Measurements from ENCODE around the gene BSND.
"Not testable (repeated sequence)": the region's sequence is repeated elsewhere in the genome, so short reads cannot be mapped to it uniquely, and the experiment has no call there.

BSND gene

DNA sequence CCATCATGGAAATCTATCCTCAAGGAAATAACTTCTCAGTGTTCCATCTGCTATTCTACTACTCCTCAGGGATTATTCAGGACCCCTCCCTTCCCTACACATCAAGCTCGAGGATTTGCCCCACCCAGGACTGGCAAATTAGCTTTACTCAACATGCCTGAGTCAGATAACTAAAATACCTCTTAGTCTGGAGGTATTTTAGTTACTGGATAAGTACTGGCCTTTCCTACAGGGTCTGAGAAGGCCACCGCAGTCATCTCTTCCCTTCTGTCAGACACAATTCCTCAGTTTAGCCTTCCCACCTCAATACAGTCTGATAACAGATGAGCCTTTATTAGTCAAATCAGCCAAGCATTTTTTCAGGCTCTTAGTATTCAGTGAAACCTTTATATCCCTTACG lies 27.9 kb downstream of the BSND start:
- H3K9me3 ChIP-seq (ENCODE audit: low read length); H2AFZ ChIP-seq (ENCODE audit: low read depth, low read length); H3K36me3 ChIP-seq (ENCODE audit: insufficient read depth, low read length); H3K4me3 ChIP-seq (ENCODE audit: low read length); H3K4me1 ChIP-seq (ENCODE audit: insufficient read depth, low read length); H3K27me3 ChIP-seq (ENCODE audit: insufficient read depth, low read length): not testable (repeated sequence)

- not testable (repeated sequence) for H2AFZ ChIP-seq (ENCODE audit: low read depth, low read length); H3K4me3 ChIP-seq (ENCODE audit: low read length); H3K36me3 ChIP-seq (ENCODE audit: insufficient read depth, low read length); H3K4me1 ChIP-seq (ENCODE audit: insufficient read depth, low read length); H3K9me3 ChIP-seq (ENCODE audit: low read length)
- peaks cover 20% of the 10 kb centered on the region for H3K27me3 ChIP-seq (ENCODE audit: insufficient read depth, low read length)
Observed at GRCh38 chr1:55031098-55031497, 32.4 kb downstream of the BSND start.

- H3K27me3 ChIP-seq (ENCODE audit: insufficient read depth, low read length) = peaks cover 41% of the 10 kb centered on the region
- H3K9me3 ChIP-seq (ENCODE audit: low read length) = no peaks in the 10 kb centered on the region
- H3K4me1 ChIP-seq (ENCODE audit: insufficient read depth, low read length) = no peaks in the 10 kb centered on the region
- H3K4me3 ChIP-seq (ENCODE audit: low read length) = no peak overlapping the region
- H2AFZ ChIP-seq (ENCODE audit: low read depth, low read length) = no peak overlapping the region
- H3K36me3 ChIP-seq (ENCODE audit: insufficient read depth, low read length) = no peaks in the 10 kb centered on the region
Observed at GRCh38 chr1:55033265-55033614, 34.5 kb downstream of the BSND start.

DNA sequence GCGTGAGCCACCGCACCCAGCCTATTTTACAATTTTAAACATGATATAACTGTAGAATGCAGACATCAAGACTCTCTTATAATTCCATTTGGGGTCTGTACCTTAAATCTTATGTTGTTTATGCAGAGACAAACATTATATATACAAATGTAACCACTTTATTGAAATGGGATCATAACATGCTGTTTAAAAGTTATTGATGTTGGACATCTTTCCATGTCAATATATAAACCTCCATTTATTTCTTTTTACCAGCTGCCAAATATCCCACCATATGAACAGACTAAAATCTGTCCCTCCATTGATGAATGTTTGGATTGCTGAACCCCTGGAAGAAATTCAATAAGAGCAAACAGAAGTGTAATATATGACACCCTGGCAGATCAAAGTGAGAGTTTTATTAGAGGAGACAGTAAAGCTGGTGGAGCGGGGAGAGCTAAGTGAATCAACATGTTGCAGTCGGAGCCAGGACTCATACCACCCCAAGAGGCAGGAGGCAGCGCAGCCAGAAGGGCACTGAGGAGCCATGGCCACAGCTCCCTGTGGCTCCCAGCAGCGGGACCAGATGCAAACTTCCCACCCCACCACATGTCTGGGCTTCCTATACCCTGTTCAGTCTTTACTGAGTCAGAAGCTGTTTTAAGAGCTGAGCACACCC lies 35.9 kb downstream of the BSND start:
- Histone ChIP-seq H3K9me3 (ENCODE audit: low read length) (no peaks in the 10 kb centered on the region), H3K4me1 (ENCODE audit: insufficient read depth, low read length) (peaks cover 5% of the 10 kb centered on the region), H3K27me3 (ENCODE audit: insufficient read depth, low read length) (peaks cover 54% of the 10 kb centered on the region)

GRCh38 chr1:55035904-55036303 lies 37.2 kb downstream of the BSND start:
- no peak overlapping the region for H2AFZ ChIP-seq (ENCODE audit: low read depth, low read length)
- H3K4me3 ChIP-seq (ENCODE audit: low read length) = no peak overlapping the region
- H3K27me3 ChIP-seq (ENCODE audit: insufficient read depth, low read length) = peaks cover 62% of the 10 kb centered on the region
- no peaks in the 10 kb centered on the region for H3K36me3 ChIP-seq (ENCODE audit: insufficient read depth, low read length)
- H3K9me3 ChIP-seq (ENCODE audit: low read length) = no peaks in the 10 kb centered on the region
- H3K4me1 ChIP-seq (ENCODE audit: insufficient read depth, low read length) = peaks cover 5% of the 10 kb centered on the region

More for the DNA sequence above, 35.9 kb downstream of the BSND start:
- Histone ChIP-seq H3K36me3 (ENCODE audit: insufficient read depth, low read length) (no peaks in the 10 kb centered on the region), H3K4me3 (ENCODE audit: low read length) (no peak overlapping the region), H2AFZ (ENCODE audit: low read depth, low read length) (no peak overlapping the region)

DNA sequence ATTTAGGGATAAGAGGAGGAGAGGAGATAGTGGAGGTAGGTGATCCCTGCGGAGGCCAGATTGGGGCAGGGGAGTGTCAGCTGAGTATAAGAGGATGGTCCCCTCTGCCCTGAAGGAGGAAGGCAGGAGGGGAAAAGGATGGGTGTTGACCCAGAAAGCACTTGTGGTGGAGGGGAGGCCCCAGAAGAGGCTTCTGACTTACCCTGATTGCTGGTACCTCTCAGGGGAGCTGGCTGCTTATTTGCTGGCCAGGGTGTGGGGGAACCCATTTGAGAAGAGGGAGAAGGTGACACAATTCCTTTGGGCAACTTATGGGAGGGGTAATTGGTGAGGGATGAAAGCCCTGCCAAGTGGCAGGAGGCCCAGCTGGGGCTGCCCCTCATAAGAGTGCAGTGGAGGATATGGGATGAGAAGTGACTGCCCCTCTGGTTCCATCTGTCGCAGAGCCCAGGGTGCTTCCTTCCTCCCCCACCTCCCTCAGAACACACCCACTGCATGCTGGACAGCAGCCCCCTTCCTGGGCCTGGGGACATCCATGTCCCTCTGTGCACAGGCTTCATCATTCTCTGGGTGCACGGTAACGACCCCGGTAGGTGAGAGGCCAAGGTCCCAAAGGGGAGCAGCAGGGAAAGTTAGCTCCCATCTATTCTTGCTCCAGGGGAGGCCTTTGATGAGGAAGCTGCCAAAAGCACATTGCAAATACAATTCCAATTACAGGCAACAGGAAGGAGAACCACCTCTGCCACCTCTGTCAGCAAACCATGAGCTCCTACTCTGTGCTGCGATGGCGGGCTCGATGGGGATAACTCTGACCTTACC lies 39.2 kb downstream of the BSND start:
- H3K27me3 ChIP-seq (ENCODE audit: insufficient read depth, low read length) = peaks cover 75% of the 10 kb centered on the region
- no peaks in the 10 kb centered on the region for H3K9me3 ChIP-seq (ENCODE audit: low read length)
- H2AFZ ChIP-seq (ENCODE audit: low read depth, low read length) = no peak overlapping the region
- H3K4me3 ChIP-seq (ENCODE audit: low read length) = no peak overlapping the region
- peaks cover 5% of the 10 kb centered on the region for H3K4me1 ChIP-seq (ENCODE audit: insufficient read depth, low read length)
- no peaks in the 10 kb centered on the region for H3K36me3 ChIP-seq (ENCODE audit: insufficient read depth, low read length)

- Histone ChIP-seq H2AFZ (ENCODE audit: low read depth, low read length) (no peak overlapping the region), H3K27me3 (ENCODE audit: insufficient read depth, low read length) (peaks cover 74% of the 10 kb centered on the region)
Observed at GRCh38 chr1:55038552-55038838, 39.8 kb downstream of the BSND start.

GRCh38 chr1:55038974-55039341 lies 40.2 kb downstream of the BSND start:
- H3K27me3 ChIP-seq (ENCODE audit: insufficient read depth, low read length) = peaks cover 71% of the 10 kb centered on the region

More at GRCh38 chr1:55038552-55038838, 39.8 kb downstream of the BSND start:
- Histone ChIP-seq H3K36me3 (ENCODE audit: insufficient read depth, low read length) (no peaks in the 10 kb centered on the region), H3K4me1 (ENCODE audit: insufficient read depth, low read length) (peaks cover 5% of the 10 kb centered on the region), H3K4me3 (ENCODE audit: low read length) (no peak overlapping the region), H3K9me3 (ENCODE audit: low read length) (no peaks in the 10 kb centered on the region)

GRCh38 chr1:55039342-55040082 lies 40.8 kb downstream of the BSND start, which contains the start of gene PCSK9:
Gene PCSK9 (plus strand): TSS chr1:55039548. CDS start chr1:55039838, 290 bp downstream.
- Histone ChIP-seq H3K4me3 (ENCODE audit: low read length) (no peak within 1 kb of the TSS), H2AFZ (ENCODE audit: low read depth, low read length) (peak within 1 kb of the TSS; percentile 49), H3K9me3 (ENCODE audit: low read length) (no peaks in the 10 kb centered on the region), H3K4me1 (ENCODE audit: insufficient read depth, low read length) (peaks cover 7% of the 10 kb centered on the region), H3K36me3 (ENCODE audit: insufficient read depth, low read length) (no peaks in the 10 kb centered on the region), H3K27me3 (ENCODE audit: insufficient read depth, low read length) (peaks cover 71% of the 10 kb centered on the region)

More at GRCh38 chr1:55038974-55039341, 40.2 kb downstream of the BSND start:
- no peak overlapping the region for H2AFZ ChIP-seq (ENCODE audit: low read depth, low read length)
- no peaks in the 10 kb centered on the region for H3K36me3 ChIP-seq (ENCODE audit: insufficient read depth, low read length)
- no peaks in the 10 kb centered on the region for H3K9me3 ChIP-seq (ENCODE audit: low read length)
- no peak overlapping the region for H3K4me3 ChIP-seq (ENCODE audit: low read length)
- H3K4me1 ChIP-seq (ENCODE audit: insufficient read depth, low read length) = peaks cover 5% of the 10 kb centered on the region

DNA sequence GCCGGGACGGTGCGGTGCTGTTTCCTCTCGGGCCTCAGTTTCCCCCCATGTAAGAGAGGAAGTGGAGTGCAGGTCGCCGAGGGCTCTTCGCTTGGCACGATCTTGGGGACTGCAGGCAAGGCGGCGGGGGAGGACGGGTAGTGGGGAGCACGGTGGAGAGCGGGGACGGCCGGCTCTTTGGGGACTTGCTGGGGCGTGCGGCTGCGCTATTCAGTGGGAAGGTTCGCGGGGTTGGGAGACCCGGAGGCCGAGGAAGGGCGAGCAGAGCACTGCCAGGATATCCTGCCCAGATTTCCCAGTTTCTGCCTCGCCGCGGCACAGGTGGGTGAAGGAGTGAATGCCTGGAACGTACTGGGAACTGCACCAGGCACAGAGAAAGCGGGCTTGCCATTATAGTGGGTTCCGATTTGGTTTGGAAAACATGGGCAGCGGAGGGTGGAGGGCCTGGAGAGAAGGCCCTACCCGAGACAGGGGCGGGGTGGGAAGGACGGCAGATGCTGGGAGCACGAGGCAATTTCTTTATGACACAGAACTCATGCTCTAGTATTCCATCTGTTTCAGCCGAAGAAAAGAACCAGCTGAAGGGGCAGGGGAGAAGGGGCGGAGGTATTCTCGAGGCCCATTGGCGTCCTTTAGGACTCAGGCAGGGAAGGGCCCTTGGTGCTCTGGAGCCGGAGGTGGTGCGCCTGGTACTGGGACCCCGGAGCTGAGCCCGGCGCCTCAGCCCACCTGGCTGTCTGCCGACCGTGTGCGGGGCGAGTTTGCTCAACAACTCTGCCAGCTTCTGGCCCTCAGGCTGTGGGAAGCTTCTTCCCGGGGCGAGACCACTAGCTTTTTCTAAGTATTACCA lies 41.6 kb downstream of the BSND start:
- Histone ChIP-seq H3K27me3 (ENCODE audit: insufficient read depth, low read length) (peaks cover 71% of the 10 kb centered on the region), H3K9me3 (ENCODE audit: low read length) (no peaks in the 10 kb centered on the region), H2AFZ (ENCODE audit: low read depth, low read length) (peak overlapping the region; percentile 49), H3K4me1 (ENCODE audit: insufficient read depth, low read length) (peaks cover 8% of the 10 kb centered on the region), H3K4me3 (ENCODE audit: low read length) (no peak overlapping the region), H3K36me3 (ENCODE audit: insufficient read depth, low read length) (no peaks in the 10 kb centered on the region)

DNA sequence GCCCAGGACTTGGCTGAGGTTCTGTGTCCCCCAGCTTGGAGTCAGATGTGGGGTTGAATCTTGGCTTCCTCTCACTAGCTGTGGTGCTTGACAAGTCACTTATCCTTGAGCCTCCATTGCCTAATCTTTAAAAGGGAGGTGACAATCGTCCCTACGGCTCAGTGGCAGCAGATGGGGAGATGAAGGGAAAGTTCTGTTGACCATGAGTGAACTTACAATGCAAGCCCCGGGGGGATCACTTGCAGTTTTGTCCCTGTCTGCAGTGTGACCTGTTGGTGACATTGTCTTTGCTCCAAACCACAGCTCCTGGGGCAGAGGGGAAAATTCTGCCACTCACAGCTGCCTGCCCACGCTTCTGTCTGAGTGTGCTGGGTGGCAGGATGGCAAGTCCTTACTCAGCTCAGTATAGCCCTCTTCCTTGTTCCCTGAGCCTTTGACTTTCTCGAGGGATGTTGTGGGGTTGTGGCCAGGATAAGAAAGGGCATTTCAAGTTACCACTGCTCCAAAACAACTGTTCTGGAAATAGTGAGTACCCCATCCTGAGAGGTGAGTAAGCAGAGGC lies 42.3 kb downstream of the BSND start:
- Histone ChIP-seq H3K9me3 (ENCODE audit: low read length) (no peaks in the 10 kb centered on the region), H3K4me1 (ENCODE audit: insufficient read depth, low read length) (peaks cover 8% of the 10 kb centered on the region), H3K4me3 (ENCODE audit: low read length) (no peak overlapping the region)

GRCh38 chr1:55041613-55042012 lies 42.9 kb downstream of the BSND start:
- no peak overlapping the region for H2AFZ ChIP-seq (ENCODE audit: low read depth, low read length)
- H3K27me3 ChIP-seq (ENCODE audit: insufficient read depth, low read length) = peaks cover 62% of the 10 kb centered on the region

More for the DNA sequence above, 42.3 kb downstream of the BSND start:
- Histone ChIP-seq H3K27me3 (ENCODE audit: insufficient read depth, low read length) (peaks cover 68% of the 10 kb centered on the region), H3K36me3 (ENCODE audit: insufficient read depth, low read length) (no peaks in the 10 kb centered on the region), H2AFZ (ENCODE audit: low read depth, low read length) (no peak overlapping the region)

More at GRCh38 chr1:55041613-55042012, 42.9 kb downstream of the BSND start:
- H3K4me1 ChIP-seq (ENCODE audit: insufficient read depth, low read length) = peaks cover 8% of the 10 kb centered on the region
- H3K36me3 ChIP-seq (ENCODE audit: insufficient read depth, low read length) = no peaks in the 10 kb centered on the region
- H3K9me3 ChIP-seq (ENCODE audit: low read length) = no peaks in the 10 kb centered on the region
- H3K4me3 ChIP-seq (ENCODE audit: low read length) = no peak overlapping the region
